Measurements from ENCODE around the gene ZNF778. TPM values are rescaled to one million over a fixed set of nuclear protein-coding genes. Genes with fewer than 3 reads are reported as not detected.

The ZNF778 gene
- total RNA-seq, 1 experiment from 2014 or later: 31.2 TPM

DNA sequence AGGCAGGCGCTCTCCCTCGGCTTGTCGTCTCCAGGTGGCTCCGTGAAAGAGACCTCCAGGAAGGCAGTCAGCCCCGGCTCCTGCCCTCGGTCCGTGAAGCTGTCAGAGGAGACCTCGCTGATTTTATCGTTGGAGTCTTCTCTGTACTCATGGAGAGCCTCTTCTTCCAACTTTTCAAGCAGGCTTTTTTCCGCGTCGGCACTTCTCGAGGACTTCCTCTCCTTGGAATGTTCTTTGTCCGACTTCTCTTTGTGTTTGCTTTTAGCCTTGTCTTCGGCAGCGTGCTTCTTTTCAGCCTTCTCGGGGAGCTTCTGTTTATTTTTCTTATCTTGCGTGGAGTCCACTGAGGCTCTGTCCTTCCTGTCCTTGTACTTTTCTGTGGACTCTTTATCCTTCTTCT lies 65.0 kb downstream of the ZNF778 start:
- Mint-ChIP-seq H3K4me1 (no peaks in the 10 kb centered on the region), H3K4me3 (no peak overlapping the region), H3K9me3 (no peaks in the 10 kb centered on the region), H3K36me3 (peaks cover 7% of the 10 kb centered on the region), H3K27ac (no peak overlapping the region), H3K27me3 (ENCODE audit: low read depth) (no peaks in the 10 kb centered on the region)
- DNase-seq (ENCODE audit: low spot score) (no peak), ATAC-seq (no peak)
- POLR2A ChIA-PET: no interaction called here
- CTCF ChIA-PET: interaction anchor here (1.7 kb wide), 1 partner anchor 11 kb away, joined by 5 read pairs; no protein-coding TSS in a partner anchor
- TF ChIP-seq NFATC4 (CRISPR knock-in tag; IDR thresholded peaks at IDR 0.05) (no peak), CBFB (CRISPR knock-in tag; IDR thresholded peaks at IDR 0.05; ENCODE audit: low read depth) (no peak), ZNF263 (CRISPR knock-in tag; IDR thresholded peaks at IDR 0.05; ENCODE audit: low read depth) (no peak), ELF4 (CRISPR knock-in tag; IDR thresholded peaks at IDR 0.05; ENCODE audit: low read depth) (no peak), NR2C2 (CRISPR knock-in tag; IDR thresholded peaks at IDR 0.05) (no peak), CREB1 (CRISPR knock-in tag; IDR thresholded peaks at IDR 0.05) (no peak)
- TF ChIP-seq, protein P1, sequence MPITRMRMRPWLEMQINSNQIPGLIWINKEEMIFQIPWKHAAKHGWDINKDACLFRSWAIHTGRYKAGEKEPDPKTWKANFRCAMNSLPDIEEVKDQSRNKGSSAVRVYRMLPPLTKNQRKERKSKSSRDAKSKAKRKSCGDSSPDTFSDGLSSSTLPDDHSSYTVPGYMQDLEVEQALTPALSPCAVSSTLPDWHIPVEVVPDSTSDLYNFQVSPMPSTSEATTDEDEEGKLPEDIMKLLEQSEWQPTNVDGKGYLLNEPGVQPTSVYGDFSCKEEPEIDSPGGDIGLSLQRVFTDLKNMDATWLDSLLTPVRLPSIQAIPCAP (CRISPR knock-in tag; IDR thresholded peaks at IDR 0.05): no peak
- TF ChIP-seq, protein P2, sequence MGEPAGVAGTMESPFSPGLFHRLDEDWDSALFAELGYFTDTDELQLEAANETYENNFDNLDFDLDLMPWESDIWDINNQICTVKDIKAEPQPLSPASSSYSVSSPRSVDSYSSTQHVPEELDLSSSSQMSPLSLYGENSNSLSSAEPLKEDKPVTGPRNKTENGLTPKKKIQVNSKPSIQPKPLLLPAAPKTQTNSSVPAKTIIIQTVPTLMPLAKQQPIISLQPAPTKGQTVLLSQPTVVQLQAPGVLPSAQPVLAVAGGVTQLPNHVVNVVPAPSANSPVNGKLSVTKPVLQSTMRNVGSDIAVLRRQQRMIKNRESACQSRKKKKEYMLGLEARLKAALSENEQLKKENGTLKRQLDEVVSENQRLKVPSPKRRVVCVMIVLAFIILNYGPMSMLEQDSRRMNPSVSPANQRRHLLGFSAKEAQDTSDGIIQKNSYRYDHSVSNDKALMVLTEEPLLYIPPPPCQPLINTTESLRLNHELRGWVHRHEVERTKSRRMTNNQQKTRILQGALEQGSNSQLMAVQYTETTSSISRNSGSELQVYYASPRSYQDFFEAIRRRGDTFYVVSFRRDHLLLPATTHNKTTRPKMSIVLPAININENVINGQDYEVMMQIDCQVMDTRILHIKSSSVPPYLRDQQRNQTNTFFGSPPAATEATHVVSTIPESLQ (CRISPR knock-in tag; IDR thresholded peaks at IDR 0.05): no peak
- TF ChIP-seq, protein P3, sequence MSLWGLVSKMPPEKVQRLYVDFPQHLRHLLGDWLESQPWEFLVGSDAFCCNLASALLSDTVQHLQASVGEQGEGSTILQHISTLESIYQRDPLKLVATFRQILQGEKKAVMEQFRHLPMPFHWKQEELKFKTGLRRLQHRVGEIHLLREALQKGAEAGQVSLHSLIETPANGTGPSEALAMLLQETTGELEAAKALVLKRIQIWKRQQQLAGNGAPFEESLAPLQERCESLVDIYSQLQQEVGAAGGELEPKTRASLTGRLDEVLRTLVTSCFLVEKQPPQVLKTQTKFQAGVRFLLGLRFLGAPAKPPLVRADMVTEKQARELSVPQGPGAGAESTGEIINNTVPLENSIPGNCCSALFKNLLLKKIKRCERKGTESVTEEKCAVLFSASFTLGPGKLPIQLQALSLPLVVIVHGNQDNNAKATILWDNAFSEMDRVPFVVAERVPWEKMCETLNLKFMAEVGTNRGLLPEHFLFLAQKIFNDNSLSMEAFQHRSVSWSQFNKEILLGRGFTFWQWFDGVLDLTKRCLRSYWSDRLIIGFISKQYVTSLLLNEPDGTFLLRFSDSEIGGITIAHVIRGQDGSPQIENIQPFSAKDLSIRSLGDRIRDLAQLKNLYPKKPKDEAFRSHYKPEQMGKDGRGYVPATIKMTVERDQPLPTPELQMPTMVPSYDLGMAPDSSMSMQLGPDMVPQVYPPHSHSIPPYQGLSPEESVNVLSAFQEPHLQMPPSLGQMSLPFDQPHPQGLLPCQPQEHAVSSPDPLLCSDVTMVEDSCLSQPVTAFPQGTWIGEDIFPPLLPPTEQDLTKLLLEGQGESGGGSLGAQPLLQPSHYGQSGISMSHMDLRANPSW (CRISPR knock-in tag; conservative IDR thresholded peaks at IDR 0.05; ENCODE audit: low read depth): no peak

DNA sequence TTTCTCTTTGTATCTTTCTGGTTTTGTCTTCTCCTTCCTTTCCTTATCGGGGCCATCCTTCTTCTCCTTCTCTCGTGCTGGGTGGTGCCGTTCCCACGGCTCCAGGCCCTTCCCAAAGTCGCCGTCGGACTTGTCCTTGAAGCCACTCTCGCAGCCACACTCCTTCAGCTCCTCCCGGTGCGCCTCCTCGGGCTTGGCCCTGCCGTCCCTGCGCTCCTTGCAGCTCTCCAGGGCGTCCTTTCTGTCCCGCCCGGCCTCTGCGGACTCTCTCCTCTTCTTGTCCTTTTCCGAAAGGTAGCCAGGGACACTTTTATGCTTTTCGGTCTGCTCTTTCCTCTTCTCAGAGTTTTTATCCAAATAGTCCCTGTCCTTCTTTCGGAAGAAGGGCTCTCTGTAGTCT lies 65.9 kb downstream of the ZNF778 start:
- no peaks in the 10 kb centered on the region for H3K9me3 Mint-ChIP-seq
- no peak for DNase-seq (ENCODE audit: low spot score)
- H3K27me3 Mint-ChIP-seq (ENCODE audit: low read depth): no peaks in the 10 kb centered on the region
- ATAC-seq: no peak
- H3K4me1 Mint-ChIP-seq: no peaks in the 10 kb centered on the region
- TF ChIP-seq, protein P4, sequence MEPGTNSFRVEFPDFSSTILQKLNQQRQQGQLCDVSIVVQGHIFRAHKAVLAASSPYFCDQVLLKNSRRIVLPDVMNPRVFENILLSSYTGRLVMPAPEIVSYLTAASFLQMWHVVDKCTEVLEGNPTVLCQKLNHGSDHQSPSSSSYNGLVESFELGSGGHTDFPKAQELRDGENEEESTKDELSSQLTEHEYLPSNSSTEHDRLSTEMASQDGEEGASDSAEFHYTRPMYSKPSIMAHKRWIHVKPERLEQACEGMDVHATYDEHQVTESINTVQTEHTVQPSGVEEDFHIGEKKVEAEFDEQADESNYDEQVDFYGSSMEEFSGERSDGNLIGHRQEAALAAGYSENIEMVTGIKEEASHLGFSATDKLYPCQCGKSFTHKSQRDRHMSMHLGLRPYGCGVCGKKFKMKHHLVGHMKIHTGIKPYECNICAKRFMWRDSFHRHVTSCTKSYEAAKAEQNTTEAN (CRISPR knock-in tag; IDR thresholded peaks at IDR 0.05): no peak
- TF ChIP-seq FOXJ3 (CRISPR knock-in tag; IDR thresholded peaks at IDR 0.05; ENCODE audit: borderline replicate concordance): no peak
- TF ChIP-seq, protein P5, sequence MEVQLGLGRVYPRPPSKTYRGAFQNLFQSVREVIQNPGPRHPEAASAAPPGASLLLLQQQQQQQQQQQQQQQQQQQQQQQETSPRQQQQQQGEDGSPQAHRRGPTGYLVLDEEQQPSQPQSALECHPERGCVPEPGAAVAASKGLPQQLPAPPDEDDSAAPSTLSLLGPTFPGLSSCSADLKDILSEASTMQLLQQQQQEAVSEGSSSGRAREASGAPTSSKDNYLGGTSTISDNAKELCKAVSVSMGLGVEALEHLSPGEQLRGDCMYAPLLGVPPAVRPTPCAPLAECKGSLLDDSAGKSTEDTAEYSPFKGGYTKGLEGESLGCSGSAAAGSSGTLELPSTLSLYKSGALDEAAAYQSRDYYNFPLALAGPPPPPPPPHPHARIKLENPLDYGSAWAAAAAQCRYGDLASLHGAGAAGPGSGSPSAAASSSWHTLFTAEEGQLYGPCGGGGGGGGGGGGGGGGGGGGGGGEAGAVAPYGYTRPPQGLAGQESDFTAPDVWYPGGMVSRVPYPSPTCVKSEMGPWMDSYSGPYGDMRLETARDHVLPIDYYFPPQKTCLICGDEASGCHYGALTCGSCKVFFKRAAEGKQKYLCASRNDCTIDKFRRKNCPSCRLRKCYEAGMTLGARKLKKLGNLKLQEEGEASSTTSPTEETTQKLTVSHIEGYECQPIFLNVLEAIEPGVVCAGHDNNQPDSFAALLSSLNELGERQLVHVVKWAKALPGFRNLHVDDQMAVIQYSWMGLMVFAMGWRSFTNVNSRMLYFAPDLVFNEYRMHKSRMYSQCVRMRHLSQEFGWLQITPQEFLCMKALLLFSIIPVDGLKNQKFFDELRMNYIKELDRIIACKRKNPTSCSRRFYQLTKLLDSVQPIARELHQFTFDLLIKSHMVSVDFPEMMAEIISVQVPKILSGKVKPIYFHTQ (CRISPR knock-in tag; IDR thresholded peaks at IDR 0.05): no peak
- TF ChIP-seq ZNF121 (CRISPR knock-in tag; IDR thresholded peaks at IDR 0.05): no peak
- TF ChIP-seq, protein P6, sequence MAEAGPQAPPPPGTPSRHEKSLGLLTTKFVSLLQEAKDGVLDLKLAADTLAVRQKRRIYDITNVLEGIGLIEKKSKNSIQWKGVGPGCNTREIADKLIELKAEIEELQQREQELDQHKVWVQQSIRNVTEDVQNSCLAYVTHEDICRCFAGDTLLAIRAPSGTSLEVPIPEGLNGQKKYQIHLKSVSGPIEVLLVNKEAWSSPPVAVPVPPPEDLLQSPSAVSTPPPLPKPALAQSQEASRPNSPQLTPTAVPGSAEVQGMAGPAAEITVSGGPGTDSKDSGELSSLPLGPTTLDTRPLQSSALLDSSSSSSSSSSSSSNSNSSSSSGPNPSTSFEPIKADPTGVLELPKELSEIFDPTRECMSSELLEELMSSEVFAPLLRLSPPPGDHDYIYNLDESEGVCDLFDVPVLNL (CRISPR knock-in tag; IDR thresholded peaks at IDR 0.05; ENCODE audit: borderline replicate concordance, low read depth): no peak
- TF ChIP-seq, protein P7, sequence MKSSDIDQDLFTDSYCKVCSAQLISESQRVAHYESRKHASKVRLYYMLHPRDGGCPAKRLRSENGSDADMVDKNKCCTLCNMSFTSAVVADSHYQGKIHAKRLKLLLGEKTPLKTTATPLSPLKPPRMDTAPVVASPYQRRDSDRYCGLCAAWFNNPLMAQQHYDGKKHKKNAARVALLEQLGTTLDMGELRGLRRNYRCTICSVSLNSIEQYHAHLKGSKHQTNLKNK (CRISPR knock-in tag; IDR thresholded peaks at IDR 0.05): no peak
- TF ChIP-seq CREB1 (CRISPR knock-in tag; IDR thresholded peaks at IDR 0.05): no peak
- TF ChIP-seq, protein P8, sequence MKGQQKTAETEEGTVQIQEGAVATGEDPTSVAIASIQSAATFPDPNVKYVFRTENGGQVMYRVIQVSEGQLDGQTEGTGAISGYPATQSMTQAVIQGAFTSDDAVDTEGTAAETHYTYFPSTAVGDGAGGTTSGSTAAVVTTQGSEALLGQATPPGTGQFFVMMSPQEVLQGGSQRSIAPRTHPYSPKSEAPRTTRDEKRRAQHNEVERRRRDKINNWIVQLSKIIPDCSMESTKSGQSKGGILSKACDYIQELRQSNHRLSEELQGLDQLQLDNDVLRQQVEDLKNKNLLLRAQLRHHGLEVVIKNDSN (CRISPR knock-in tag; IDR thresholded peaks at IDR 0.05): no peak
- TF ChIP-seq, protein P9, sequence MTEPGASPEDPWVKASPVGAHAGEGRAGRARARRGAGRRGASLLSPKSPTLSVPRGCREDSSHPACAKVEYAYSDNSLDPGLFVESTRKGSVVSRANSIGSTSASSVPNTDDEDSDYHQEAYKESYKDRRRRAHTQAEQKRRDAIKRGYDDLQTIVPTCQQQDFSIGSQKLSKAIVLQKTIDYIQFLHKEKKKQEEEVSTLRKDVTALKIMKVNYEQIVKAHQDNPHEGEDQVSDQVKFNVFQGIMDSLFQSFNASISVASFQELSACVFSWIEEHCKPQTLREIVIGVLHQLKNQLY (CRISPR knock-in tag; IDR thresholded peaks at IDR 0.05): no peak
- no peak for TF ChIP-seq RORB (CRISPR knock-in tag; IDR thresholded peaks at IDR 0.05)
- TF ChIP-seq, protein P10, sequence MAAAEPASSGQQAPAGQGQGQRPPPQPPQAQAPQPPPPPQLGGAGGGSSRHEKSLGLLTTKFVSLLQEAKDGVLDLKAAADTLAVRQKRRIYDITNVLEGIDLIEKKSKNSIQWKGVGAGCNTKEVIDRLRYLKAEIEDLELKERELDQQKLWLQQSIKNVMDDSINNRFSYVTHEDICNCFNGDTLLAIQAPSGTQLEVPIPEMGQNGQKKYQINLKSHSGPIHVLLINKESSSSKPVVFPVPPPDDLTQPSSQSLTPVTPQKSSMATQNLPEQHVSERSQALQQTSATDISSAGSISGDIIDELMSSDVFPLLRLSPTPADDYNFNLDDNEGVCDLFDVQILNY (CRISPR knock-in tag; IDR thresholded peaks at IDR 0.05): no peak
- TF ChIP-seq SMAD4 (CRISPR knock-in tag; IDR thresholded peaks at IDR 0.05): no peak
- no peak overlapping the region for H3K27ac Mint-ChIP-seq
- ChIA-PET POLR2A (interaction anchor here (0.5 kb wide), 1 partner anchor 25 kb away, joined by 3 read pairs; no protein-coding TSS in a partner anchor), CTCF (interaction anchor here (0.5 to 1.4 kb wide), 2 partner anchors 10 to 39 kb away, joined by 3 to 5 read pairs; no protein-coding TSS in a partner anchor)
- peaks cover 14% of the 10 kb centered on the region for H3K36me3 Mint-ChIP-seq
- no peak overlapping the region for H3K4me3 Mint-ChIP-seq
